Activated gamma-delta T cell treated with Interleukin-2 at 50 U/mL for 16 hours (primary cell): Measurements from ENCODE around the gene PTPRE.
"Not testable (repeated sequence)": the region's sequence is repeated elsewhere in the genome, so short reads cannot be mapped to it uniquely, and the experiment has no call there.

ENCODE experiments used
- DNase-seq: peaks from one replicate; pipeline ENCODE4 v3.0.0-alpha.2; 2020

PTPRE gene

DNA sequence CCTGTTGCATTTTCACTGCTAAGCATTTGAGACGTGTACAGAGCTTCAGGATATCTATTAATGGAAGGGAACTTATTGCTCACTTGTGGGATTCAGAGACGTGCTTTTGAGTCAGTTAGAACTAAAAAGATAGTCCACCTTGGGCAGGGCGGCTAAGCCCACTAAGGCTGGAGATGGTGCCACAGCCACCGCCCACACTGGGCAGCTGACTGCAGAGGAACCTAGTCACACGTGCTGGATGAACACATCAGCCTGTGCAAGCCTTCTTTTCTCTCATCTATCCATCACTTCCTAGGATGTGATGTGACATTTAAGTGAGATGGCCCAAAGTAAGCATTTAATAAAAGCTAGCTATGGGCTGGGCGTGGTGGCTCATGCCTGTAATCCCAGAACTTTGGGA is 78.0 kb downstream of the PTPRE start:
- no peak for DNase-seq

DNA sequence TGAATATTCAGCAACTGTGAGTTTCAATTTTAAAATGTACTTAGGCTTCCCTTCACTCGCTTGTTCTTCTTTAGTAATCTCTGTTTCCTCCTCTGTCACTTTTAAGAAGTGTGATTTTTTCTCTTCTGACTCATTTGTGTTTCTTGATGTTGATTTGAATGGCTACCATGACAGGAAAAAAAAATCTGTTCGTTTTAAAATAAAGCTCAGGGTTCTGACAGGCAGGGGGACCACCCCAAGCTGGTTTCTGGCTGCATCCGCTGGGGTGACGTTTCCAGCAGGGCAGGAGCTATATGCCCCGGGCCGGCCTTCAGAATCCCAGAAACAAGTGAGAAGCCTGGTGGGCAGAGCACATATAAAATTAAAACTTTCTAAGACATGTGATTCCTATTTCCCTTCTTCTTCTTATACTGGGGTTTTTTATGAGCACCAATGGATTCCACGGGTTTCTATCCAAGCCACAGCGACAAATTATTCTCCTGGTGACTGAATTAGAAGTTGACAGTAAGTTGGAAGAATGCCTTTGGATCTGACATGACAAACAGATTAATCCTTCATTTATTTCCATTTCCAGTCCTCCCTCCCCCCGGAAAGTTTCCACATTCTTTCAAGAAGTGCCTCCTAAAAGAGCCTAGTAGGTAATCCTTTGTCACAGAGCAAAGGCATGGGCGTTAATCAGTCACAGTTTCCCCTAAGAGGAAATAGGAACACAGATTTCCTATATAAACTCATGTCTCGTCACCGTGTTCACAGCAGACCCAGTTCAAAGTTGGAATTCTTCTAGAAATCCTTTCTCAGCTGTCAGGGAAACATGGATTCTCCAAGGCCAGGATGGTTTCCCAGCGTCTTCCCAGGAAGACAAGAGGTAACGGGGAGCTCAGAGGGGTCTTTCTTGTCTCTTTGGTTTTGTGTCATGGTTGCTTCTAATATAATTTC is 79.9 kb downstream of the PTPRE start:
- no peak for DNase-seq

GRCh38 chr10:127987467-127988380 is 80.8 kb downstream of the PTPRE start:
- no peak for DNase-seq

GRCh38 chr10:127989481-127990012 is 82.6 kb downstream of the PTPRE start:
- DNase-seq: no peak

- not testable (repeated sequence) for DNase-seq
These were observed 83.4 kb downstream of the PTPRE start for GRCh38 chr10:127990132-127990788.

DNA sequence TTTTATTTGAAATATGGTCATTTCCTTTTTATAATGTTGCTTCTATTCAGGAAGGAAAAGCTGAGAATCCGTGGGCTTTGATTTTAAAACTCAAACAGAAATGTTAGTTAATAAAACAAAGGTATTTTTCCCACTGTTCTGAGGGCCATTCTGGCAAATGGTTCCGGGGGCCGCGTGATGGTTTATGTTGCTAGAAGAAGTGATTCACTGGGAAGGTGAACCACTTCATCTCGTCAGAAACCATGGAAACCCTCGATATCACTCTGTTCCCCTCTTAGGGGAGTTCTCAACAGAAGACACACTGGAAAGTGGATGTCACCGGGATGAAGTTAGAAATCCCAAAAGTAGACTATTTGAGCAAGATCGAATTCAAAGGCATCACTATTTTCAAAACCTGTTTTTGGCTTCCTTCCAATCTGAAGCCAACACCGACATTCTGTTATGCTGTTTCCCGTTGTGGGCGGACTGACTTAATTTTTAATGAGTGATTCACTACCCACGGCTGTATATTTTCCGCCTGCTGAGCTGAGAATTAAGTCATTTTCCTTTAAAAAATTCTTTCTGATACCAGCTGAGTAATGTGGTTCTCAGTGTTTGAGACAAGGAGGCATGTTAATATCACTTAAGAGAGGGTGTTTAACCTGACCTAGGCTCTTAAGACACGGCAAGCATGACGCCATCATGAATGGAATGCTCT is 84.1 kb downstream of the PTPRE start:
- peak; percentile 9 for DNase-seq

DNA sequence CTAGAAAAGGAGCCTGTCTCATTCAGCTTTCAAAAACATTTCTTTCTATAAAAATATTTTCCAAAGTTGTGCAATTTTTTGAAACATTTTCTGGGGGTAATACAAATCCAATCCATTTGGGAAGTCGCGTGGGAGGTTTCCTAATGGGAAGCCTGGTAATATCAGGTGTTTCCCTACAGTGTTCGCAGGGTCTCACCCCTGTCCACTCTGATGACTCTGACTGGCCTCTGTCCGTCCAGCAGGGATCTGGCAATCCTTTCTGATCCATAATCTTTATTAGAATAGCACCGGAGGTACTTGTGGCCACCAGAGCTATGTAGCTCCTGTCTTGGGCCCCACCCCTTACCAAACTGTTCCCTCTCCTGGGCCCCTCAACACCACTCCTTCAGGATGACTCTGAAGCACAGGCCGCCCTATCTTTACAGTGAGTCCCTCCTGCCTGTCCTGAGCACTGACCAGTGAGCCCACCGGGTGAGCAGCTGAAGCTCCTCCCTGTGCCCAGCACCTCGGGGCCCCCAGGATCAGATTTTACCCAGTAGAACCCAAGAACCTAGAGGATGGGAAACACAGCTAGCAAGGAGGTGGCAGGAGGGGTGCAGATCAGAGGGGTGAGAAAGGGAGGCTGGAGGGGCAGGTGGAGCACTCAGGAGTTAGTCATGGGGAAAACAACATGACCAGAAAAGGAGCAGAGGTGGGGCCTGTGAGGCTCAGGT is 84.8 kb downstream of the PTPRE start:
- no peak for DNase-seq

DNA sequence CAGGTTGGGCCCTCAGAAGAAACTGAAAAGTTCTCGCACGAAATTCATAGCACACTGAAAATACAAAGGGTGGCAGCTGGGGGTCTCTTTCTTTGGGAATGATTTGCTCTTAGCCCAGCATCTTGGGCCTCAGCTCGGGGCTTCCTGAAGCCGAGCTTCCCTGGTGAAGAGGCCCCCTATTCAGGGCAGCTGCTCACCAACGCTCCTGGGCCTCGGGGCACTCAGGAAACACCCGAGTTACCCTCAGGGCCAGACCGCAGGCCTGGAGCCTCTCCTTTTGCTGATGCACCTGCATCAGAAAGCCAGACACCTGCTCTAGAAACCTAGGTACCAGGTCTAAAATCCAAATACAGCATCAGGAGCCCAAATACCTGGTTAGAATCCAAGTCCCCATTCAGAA is 85.5 kb downstream of the PTPRE start:
- DNase-seq: no peak

- DNase-seq: no peak
These were observed 86.3 kb downstream of the PTPRE start for GRCh38 chr10:127993056-127993690.

DNA sequence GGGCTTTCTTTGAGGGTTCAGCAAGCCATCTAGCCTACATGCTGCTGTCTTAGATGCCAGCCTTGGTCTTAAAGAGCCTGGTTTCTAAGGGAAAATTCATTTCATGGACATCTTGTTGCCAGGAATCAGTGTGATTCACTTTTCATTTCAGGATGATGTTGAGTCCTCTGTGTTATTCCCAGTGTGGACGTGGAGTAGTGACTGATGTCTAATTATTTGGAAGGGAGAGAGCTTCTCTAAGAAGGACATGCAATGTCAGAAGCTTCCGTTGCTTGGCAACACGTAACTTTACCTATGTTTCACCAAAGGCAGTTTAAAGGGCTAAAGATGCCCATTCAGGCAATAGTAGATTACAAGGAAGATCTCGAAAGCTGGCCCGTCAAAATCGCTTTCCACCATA is 89.0 kb downstream of the PTPRE start:
- no peak for DNase-seq

- no peak for DNase-seq
These were observed 89.7 kb downstream of the PTPRE start for GRCh38 chr10:127996586-127996985.

DNA sequence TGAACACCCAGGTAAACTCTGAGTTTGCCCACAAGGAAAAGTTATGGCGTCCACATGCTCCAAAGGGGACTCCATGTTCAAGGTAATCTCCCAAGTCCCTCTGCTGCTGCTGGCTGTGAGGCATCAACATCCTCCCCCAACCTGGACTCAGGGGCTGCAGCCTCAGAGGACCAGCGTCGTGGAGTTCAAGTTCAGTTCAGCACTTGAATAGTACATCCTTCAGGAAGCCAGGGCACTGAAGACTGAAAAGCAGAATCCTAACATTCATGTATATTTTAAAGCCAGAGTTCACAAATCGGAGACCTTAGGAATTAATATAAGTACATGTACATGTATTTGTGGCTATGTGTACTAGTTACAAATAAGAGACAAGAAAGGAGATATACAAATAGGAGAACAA is 90.4 kb downstream of the PTPRE start:
- no peak for DNase-seq

GRCh38 chr10:127997937-127998336 is 91.0 kb downstream of the PTPRE start:
- DNase-seq: no peak

DNA sequence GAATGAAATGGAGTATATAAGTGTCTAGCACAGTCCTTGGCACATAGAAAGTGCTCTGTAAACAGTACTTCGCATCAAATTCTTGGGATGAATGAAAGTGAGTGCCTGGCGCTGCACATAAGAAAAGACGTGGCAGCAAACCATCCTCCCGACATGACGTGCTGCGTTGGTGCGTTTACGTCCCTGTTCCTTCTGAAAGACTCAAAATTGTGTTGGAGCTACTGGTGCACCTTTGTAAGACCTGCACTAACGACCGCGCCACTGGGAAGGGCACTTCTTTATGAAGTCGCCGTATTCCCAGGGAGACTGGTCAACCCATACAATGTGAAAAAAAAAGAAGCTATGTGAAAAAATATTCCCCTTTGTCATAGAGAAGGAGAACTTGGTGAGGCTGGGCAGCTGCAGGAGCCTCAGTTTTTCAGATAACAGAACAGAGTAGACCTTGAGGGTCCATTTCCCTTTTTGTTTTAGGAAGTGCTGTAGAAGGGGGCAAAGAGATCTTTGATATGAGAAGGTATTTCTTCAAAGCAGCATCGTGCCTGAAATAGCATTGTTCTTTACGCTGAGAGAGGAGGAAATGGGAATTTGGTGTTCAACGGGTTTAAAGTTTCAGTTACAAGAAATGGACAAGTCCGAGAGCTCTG is 91.7 kb downstream of the PTPRE start:
- DNase-seq: no peak

GRCh38 chr10:127999297-128000129 is 92.6 kb downstream of the PTPRE start:
- no peak for DNase-seq

- DNase-seq: no peak
These were observed 93.8 kb downstream of the PTPRE start for GRCh38 chr10:128000471-128001362.

GRCh38 chr10:128001363-128001745 is 94.5 kb downstream of the PTPRE start:
- no peak for DNase-seq

DNA sequence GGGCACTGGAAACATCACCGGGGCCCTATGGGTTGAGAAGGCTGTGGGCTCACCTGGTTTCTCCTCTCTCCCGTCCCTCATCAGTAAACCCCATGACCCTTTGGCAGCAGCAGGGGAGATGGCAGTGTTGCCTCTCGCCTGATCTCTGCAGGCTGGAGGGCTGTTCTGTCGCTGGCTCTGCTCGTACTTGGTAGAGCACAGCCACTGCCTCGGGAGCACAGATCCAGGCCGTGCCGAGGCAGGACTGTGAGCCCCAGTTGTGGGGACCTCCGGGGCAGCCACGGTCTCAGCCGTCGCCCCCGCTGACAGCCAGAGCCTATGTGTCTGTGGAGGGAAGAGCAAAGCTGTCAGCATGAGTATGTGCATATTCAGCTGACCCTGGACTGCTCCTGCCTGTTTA is 94.9 kb downstream of the PTPRE start:
- DNase-seq: no peak

DNA sequence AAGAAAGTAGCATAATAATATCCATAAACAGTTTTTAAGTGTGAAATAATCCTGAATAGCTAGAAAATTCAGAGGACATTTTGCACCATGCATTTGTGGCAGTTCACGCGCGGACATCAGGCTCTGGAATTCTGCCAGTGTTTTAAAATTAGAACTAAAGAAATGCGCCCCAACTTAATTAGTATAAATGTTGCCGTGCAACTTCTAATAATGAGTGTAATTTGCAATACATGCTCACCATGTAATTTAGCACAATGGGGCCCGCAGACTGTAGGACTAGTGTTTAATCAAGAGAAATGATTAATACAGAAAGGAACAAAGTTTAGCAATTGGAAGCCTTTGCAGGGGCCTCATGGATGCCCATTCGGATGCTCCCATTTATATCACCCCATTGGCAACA is 96.6 kb downstream of the PTPRE start:
- no peak for DNase-seq
